C4-2B (cell line): ENCODE results near the gene SLC8A3.

Experiments used
- H3K27ac ChIP-seq: fragments of 450-650 bp; 2 replicates; pipeline ENCODE4 v1.5.1; 2017
- ZFX ChIP-seq: fragments of 450-650 bp; IDR thresholded peaks from 2 replicates; pipeline ENCODE4 v1.6.1; 2017
- TF ChIP-seq, protein P1 (sequence below): fragments of 450-650 bp; conservative IDR thresholded peaks from 2 replicates; pipeline ENCODE4 v1.5.1; 2017; ENCODE audit warnings: mild to moderate bottlenecking

Gene SLC8A3

DNA sequence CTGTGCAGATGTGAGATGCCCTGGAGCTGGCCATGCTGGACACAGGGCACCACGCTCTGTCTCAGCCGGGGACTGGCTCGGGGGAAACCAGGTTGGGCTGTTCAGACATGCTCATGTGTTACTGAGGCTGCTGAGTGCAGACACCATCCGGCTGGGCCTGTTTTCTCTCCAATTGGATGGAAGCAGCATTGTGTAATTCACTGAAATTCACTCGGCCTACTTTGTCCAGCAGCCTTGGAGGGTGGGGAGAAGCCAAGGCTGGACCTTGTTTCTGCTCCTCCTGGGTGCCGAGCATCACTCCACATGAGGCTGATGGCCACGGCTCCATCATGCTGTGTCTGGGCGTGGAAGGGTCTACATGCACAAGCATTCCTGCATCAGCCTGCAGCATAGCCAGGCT is 178.8 kb downstream of the SLC8A3 start:
- no peak overlapping the region for H3K27ac ChIP-seq
- TF ChIP-seq, protein P1, sequence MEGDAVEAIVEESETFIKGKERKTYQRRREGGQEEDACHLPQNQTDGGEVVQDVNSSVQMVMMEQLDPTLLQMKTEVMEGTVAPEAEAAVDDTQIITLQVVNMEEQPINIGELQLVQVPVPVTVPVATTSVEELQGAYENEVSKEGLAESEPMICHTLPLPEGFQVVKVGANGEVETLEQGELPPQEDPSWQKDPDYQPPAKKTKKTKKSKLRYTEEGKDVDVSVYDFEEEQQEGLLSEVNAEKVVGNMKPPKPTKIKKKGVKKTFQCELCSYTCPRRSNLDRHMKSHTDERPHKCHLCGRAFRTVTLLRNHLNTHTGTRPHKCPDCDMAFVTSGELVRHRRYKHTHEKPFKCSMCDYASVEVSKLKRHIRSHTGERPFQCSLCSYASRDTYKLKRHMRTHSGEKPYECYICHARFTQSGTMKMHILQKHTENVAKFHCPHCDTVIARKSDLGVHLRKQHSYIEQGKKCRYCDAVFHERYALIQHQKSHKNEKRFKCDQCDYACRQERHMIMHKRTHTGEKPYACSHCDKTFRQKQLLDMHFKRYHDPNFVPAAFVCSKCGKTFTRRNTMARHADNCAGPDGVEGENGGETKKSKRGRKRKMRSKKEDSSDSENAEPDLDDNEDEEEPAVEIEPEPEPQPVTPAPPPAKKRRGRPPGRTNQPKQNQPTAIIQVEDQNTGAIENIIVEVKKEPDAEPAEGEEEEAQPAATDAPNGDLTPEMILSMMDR, result no peak
- TF ChIP-seq ZFX, result no peak

DNA sequence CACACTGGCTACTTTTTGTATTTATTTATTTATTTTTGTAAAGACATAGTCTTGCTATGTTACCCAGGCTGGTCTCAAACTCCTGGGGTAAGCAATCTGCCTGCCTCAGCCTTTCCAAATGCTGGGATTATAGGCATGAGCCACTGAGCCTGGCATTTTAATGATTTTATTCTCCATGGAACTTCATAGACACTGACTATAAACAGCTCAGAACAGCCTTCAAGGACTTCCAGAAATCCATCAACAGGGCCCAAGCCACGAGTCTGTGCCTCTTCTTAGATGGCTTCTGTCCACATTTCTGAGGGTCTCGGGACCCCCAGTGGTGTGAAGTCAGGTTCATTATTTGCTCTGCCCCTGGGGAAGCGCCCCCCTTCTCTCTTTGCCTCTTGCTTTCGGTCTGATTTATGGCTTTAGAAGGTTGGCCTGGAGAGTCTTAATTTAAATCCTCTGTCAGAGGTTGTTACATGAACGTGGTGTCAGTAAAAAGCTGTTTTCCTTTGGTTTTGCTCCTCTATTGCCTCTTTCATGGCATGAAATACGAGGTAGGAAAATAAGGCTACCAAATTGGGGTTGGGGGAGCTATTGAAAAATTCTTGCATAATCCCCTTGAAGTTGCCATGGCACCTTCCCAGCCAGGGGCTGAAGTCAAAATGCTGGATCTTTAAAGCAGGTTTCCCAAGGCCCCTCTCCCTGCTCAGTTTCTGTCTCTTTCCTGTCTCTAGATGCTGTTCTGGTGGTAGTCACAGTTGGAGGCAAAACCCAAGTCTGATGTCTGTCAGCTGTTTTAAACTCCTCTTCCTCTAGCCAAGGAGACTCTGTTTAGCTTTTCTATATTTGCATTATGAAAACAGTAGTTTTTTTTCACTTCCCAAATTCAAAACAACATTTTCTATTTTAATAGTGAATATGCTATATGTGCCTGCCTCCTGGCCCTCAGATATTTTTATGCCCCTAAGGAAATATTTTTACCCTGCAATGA is 180.2 kb downstream of the SLC8A3 start:
- H3K27ac ChIP-seq, result no peak overlapping the region
- TF ChIP-seq, protein P1, result no peak
- no peak for TF ChIP-seq ZFX

DNA sequence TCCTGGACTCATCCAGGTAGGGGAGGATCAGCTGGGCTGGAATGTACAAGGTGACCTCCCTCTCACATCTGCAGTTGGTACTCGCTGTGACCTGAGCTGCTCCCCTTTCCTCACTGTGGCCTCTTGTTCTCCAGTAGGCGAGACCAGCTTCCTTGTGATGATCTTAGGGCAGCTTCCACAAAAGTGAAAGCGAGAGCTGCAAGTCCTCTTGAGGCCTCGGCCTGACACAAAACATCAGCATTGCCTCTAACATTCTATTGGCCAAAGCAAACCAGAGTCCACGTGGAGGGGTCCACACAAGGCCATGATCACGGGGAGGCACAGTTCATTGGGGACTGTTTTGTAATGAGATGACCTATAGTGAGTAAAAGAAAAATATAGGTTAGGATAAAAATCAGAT is 182.1 kb downstream of the SLC8A3 start:
- TF ChIP-seq ZFX, result no peak
- TF ChIP-seq, protein P1, result no peak
- H3K27ac ChIP-seq, result no peak overlapping the region

DNA sequence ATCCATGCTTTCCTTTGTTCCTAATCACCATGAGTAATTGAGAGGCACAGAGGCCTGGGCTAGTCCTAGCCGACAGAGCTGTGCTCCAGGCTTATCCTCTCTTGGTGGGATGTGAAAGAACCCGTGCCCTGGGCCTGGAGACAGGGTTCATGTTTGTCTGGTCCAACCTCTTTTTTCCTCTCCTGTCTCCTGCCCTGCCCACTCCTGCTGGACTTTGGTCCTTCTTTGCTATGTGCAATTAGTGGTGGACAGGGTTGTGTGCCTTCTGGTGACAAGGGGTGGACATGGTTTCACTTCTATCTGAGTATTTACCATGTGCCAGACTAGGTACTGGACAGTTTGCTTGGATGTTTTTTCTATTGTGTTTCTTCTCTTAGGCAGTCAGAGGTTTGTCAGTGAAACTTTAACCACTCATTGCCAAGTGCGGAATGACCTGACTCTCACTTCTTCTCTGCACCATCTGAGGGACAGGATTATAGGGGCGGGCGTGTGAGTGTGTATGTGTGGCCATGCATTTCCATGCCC is 183.4 kb downstream of the SLC8A3 start:
- H3K27ac ChIP-seq, result no peak overlapping the region

DNA sequence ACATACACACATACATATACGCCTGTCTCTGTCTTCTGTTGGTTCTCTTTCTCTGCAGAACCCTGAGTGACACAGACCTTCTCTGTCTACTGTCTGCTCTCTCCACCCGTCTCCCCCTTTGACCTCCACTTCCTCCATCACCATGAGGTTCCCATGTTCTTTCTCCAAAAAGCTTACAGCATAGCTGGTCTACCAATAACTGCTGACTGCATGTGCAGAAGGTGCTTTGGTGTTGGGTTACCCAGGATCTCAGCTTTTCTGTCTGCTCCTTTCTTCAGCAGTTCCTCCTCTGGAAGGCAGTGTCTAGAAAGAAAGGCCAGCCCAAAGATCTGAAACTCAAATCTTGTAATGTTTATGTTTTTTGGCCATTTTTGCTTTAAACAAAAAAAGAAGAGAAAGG is 184.0 kb downstream of the SLC8A3 start:
- H3K27ac ChIP-seq, result no peak overlapping the region
- TF ChIP-seq, protein P1, result no peak
- TF ChIP-seq ZFX, result no peak

More for the DNA sequence above, 183.4 kb downstream of the SLC8A3 start:
- TF ChIP-seq ZFX, result no peak
- TF ChIP-seq, protein P1, result no peak

DNA sequence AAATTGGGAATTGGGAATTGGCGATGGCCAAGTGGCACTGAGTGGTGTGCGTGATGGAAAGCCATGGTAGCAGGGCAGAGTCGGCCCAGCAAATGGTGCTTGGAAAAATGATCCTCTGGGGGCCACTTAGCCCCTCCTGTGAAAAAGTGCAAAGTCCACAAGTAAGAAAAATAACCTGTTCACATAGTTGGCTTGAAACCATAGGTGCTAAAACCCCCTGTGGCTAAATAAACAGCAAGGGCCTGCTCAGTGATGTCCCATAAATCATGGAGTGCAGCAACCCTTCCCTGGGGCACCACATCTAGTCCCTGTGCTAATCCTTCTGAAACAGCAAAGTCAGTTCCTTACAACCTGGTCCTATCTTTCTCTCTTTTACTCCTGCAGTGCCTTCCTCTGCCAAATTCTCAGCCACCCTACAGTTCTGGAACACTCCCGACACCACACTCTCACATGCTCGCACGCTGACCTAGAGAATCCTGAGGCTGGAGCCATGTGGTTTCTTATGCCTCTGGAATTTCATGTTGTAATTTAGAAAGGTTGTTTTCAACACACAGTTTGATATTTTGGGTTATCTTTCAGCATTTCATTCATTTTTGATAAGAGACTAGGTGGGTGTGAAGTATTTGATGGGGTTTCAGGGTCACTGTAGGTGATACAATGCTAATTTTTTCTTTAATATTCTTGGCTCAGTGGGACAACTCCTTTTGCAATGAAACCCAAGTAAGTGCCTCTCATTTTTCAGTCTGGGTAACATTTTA is 186.0 kb downstream of the SLC8A3 start:
- no peak for TF ChIP-seq ZFX
- TF ChIP-seq, protein P1, result no peak
- H3K27ac ChIP-seq, result no peak overlapping the region

DNA sequence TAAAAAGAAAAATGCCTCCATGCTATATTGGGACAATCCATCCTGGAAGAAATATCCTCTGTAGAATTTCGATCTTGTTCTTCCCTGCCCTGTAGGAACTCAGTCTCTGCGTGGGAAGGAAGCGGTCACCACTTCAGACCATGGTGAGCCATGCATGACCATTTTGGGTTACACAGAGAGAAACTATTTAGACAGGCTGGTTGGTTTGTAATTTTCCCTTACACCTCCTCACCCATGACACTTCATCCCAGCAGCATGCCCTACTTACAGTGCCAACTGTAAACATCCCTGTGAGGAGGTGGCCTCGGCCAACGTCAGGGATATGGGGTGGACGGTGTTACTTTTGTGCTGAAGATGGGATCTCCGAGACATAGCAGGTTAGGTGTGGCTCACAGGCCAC is 188.2 kb downstream of the SLC8A3 start:
- TF ChIP-seq ZFX, result no peak
- TF ChIP-seq, protein P1, result no peak

More for the DNA sequence above, 188.2 kb downstream of the SLC8A3 start:
- no peak overlapping the region for H3K27ac ChIP-seq
